HG02884 (cell line): Measurements from ENCODE around the gene CLSTN2.

Experiments
- ATAC-seq: cut with Tn5 transposase; IDR thresholded peaks from one replicate; pipeline ENCODE4 v1.9.1; 2021; ENCODE audit warnings: mild to moderate bottlenecking, moderate library complexity; ENCODE audit not compliant: unreplicated experiment

The CLSTN2 gene

DNA sequence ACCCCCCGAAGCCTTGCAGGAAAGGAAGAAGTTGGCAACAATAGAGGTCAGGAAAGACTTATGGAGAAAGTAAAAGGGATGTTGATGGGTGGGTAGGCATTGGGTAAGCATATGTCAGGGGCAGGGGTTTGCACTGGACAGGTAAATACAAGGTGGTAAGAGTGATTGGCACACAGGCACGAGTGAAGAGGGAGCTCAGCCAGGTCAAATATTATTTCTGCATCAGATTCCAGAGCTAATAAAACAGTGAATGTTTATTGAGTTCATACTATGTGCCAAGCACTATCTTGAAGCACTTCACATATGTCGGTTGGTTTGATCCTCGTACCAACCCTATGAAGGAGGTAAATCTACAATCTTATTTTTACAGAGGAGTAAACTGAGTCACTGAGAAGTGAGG, 6.6 kb downstream of the CLSTN2 start:
- ATAC-seq = no peak

DNA sequence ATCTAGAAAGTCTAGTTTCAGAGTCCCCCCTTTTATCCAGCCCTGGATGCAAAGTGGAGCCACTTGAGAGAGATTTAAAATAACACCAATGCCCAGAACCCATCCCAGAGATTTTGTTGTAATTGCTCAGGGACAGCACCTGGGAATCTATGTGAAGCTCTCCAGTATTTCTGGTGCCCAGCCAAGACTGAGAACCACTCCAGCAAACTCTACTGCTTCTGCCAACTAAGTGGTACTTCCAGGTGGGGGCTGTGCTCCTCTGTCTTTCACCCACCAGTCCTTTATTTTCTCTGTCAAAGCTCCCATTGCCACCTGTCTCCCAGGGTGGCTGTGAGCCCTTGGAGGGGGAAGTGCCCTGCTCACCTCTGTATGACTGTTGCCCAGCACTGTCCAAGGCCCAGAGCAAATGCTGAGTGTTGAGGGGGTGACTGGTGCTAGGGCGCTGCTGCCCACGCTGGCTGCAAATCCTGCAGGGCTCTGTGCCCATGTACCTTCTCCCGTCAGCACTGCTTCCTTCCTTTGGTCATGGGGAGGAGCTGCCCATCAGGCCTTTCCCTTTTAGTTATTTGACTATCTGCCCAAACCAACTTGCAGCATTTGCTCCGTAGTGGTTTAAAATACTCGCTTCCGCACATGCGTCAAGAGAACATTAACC, 9.4 kb downstream of the CLSTN2 start:
- ATAC-seq = no peak

DNA sequence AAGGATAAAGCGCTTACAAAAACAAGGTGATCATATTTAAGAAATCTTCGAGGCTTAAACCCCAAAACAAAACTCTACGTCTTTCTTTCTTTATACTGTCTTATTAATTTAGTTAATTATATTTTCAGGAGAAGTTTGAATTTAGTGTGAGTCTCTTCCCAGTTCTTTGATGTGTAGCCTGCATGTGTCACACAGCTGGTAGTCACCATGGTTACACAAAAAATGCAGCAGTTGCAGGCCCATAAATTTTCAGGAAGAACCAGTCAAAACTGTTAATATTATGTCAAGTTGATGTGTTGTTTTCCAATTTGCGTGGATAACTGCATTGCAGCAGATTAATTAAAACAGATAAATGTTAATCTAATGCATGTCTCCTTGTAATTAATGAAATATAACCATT, 10.4 kb downstream of the CLSTN2 start:
- no peak for ATAC-seq

DNA sequence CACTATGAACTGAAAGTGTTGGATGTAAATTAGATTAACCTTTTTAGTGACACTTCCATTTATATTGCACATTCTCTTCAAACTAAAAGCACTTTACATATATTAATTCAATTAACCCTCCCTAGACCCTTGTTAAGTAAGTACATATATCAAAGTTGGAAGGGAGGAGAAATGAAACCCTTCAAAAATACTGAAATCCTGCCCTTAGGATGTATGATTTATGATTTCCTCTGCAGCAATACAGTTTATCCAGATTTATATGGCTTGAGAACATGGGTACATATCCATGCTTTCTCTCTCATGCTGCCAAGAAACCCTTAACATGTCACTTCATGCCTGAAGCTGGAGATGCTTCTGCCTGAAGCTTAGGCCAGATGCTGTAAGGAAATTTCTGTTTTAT, 11.0 kb downstream of the CLSTN2 start:
- ATAC-seq = no peak

DNA sequence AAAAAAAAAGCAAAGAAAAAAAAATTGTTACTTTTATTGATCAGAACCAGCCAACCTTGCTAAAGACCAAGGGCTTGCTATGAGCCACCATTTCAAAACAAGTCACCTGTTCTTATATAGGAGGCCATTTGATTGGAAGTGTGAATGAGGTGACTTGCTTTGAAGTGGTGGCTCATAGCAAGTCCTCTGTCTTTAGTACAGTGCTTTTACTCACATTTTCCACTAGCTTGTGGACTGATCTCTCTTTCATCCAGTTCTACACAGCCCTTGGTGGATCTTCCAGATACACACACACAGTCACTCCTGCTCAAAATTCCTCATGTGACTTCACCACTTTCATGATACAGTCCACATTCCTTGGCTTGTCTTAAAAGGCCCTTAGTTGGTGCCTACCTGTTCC, 13.5 kb downstream of the CLSTN2 start:
- no peak for ATAC-seq

- ATAC-seq = no peak
These were observed 13.9 kb downstream of the CLSTN2 start for GRCh38 chr3:139948898-139949297.

GRCh38 chr3:139953131-139953910, 18.3 kb downstream of the CLSTN2 start:
- ATAC-seq = no peak

DNA sequence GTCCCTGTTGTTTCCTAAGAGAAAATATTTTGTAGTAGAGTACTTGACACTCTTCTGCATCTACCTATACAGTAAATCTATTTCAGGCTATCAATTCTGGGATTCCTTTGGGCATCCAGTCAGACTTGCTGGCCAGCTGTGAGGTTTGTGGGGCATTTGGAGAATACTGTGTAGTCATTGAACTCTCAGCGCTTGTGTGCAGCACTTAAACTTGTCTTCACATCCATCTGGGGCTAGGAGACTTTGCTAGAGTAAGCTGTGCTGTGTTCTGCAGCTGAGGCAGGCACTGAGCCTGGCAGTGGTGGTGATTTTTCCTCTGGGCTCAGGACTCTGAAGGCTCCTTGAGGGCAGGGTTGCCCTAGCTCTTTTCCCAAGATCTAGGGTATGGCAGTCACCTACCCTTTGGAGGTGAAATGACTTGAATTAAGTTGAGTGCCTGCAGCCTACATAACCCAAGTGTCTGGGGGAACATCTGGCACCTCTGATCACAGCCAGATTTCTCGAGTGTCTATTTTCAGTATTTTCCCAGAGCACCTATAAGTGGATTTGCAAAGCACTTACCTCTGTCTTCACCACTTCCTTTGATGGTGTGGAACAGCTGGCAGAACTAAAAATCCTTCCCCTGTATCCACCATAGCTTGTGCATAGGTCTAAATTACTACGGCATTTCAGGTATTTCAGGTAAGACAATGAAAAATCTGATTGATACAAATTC, 19.3 kb downstream of the CLSTN2 start:
- ATAC-seq = no peak

- ATAC-seq = no peak
These were observed 22.9 kb downstream of the CLSTN2 start for GRCh38 chr3:139957844-139958243.

DNA sequence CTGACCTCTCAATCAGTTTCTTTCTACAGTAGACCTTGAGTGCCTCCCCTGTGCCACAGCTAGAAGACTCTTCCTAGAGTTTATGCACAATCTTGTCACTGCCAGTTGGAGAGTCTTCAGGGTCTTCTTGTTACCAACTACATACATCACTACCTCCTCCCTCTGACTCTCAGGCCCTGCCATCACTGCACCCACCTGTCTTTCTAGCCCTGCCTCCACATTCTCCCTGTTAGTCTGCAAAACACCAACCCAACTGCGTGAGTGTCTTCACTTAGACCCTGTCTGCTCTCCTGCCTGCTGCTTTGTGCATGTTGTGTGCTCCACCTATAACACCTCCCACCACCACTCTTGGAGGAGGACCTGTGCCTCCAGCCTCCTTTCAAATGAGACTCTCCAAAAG, 34.4 kb downstream of the CLSTN2 start:
- no peak for ATAC-seq

DNA sequence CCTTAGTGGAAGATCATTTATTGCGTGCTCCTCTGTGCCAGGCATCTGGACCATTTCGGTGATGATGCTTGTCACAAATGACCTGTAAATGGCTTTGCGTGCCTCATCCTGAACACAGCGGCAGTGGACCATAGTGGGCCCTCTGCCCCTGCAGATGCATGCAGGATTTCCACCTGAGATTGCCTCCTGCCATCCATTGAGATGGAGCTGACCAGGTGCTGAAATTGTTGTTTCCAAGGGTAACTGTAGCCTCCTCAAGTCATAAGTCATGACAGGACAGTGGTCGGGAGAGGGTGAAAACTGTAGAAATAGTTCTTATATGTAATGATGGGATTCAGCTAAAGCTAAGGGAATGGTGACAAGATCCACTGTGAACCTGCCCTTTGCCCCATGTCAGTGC, 35.5 kb downstream of the CLSTN2 start:
- no peak for ATAC-seq

DNA sequence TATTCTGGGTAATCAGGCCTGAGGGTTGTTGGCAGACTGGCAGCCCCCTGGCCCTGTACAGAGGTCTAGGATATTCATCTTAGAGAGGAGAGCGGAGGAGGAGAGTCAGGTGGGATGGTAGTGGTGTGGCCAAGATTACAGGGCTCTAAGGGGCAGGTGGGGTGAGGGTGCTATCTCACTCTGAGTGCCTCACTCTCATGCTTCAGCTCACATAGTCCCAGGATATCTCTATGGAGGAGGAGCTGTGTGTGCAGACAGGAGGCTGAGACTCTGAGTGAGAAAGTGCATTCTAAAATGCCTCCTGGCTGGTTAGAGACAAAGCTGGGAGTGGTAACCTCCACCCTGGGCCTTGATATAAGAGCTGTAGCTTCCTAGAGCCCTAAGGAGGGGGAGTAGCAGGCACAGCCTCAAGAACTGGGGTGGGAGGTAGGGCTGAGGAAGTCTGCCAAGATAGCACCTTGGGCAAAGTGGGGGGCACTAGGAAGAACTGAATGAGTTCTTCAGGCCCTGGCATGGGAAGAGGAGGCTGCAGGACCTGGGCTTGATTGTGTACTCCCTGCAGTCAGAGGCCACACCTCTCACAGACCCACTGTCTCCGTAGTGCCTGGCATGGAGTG, 39.9 kb downstream of the CLSTN2 start:
- ATAC-seq = no peak

GRCh38 chr3:139975594-139976365, 40.8 kb downstream of the CLSTN2 start:
- no peak for ATAC-seq

- no peak for ATAC-seq
These were observed 44.0 kb downstream of the CLSTN2 start for GRCh38 chr3:139978966-139979365.

- ATAC-seq = no peak
These were observed 45.0 kb downstream of the CLSTN2 start for GRCh38 chr3:139979991-139980390.

GRCh38 chr3:139982404-139982803, 47.4 kb downstream of the CLSTN2 start:
- no peak for ATAC-seq

GRCh38 chr3:139985576-139985975, 50.6 kb downstream of the CLSTN2 start:
- no peak for ATAC-seq

DNA sequence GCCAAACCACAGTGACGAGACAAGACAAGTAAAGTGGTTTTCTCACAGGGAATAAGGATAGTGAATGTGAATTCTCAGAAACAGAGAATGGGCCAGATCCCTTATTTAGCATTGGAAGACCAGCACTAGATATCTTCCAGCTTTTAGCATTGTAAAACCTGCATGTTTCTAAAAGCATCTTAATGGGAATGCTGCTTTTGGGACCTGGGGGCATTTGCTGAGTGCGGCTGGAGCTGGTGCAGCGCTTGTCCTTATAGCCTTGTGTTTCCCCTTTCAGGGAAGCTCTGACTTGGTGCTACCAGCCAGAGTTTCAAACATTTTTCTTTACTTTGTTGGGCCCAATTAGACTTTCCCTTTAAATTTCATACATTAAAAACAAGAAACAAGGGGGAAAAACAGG, 52.9 kb downstream of the CLSTN2 start:
- ATAC-seq = no peak

- no peak for ATAC-seq
These were observed 53.6 kb downstream of the CLSTN2 start for GRCh38 chr3:139988472-139989156.

DNA sequence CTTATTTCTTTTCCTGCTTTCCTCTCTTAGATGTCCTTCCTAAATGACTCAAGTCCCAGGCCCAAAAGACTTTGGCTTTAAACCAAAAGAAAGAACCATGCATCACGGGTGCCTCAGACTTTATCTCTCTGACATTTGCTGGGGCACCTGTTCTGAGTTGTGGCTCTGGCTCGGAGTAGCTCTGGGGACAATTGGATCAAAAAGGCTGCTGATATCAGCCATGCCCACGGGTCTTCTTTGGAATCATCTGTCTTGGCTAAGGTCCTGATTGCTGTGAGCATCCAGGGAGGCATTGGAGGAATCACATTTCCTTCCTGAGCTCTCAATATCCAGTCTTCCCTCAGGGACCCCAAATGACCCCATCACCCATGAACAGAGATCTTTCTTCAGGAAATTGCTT, 59.9 kb downstream of the CLSTN2 start:
- no peak for ATAC-seq
